ENCODE results near the gene RNF10. TPM values are rescaled to one million over a fixed set of nuclear protein-coding genes. Genes with fewer than 3 reads are reported as not detected.

Gene RNF10
- total RNA-seq, 1 experiment from 2014 or later: 177 TPM

DNA sequence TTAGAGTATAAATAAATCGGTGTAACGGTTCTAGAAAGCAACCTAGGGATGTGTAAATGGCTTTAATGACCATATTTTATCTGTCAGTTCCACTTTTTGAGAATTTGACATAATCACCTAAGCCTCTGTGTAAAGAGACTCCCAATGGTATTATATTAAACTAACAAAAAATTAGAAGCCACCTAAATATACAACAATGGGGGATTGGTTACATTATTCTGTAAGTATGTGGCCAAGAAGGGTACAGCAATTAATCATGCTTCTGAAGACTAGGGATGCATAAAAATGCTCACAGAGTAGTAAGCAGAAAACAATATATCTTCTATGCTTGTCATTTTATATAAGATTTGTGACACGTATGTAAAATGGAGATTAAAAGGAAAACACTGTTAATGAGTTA lies 10.5 kb downstream of the RNF10 start:
- Histone ChIP-seq H3K4me3 (ENCODE audit: low read depth in 2 of 2, low read length in 2 of 2) (no peak overlapping the region), H3K9me3 (ENCODE audit: control insufficient read depth, insufficient read depth, low read depth, low read length) (no peaks in the 10 kb centered on the region), H3K27me3 (ENCODE audit: control insufficient read depth, insufficient read depth, low read length) (no peaks in the 10 kb centered on the region), H3K36me3 (ENCODE audit: control insufficient read depth, insufficient read depth, low read length) (peaks cover 15% of the 10 kb centered on the region), H3K27ac (ENCODE audit: low read length) (no peak overlapping the region), H3K4me1 (ENCODE audit: control insufficient read depth, insufficient read depth, low read length) (peaks cover 6% of the 10 kb centered on the region; the same call in 1 of the 2 replicates)
- CTCF ChIA-PET: no interaction called here
- BruUV-seq (replicated peaks): no TSS peak
- DNase-seq (ENCODE audit: low read depth, low spot score) (no peak), ATAC-seq (no peak)
- intact Hi-C loops (cut with micrococcal nuclease; ENCODE audit: unreplicated experiment) (no loop called here), in situ Hi-C loops (cut with HindIII; ENCODE audit: low pct_unique_long_range_greater_than_20kb, low sequenced_read_pairs) (no loop called here)
- TF ChIP-seq, protein P1, sequence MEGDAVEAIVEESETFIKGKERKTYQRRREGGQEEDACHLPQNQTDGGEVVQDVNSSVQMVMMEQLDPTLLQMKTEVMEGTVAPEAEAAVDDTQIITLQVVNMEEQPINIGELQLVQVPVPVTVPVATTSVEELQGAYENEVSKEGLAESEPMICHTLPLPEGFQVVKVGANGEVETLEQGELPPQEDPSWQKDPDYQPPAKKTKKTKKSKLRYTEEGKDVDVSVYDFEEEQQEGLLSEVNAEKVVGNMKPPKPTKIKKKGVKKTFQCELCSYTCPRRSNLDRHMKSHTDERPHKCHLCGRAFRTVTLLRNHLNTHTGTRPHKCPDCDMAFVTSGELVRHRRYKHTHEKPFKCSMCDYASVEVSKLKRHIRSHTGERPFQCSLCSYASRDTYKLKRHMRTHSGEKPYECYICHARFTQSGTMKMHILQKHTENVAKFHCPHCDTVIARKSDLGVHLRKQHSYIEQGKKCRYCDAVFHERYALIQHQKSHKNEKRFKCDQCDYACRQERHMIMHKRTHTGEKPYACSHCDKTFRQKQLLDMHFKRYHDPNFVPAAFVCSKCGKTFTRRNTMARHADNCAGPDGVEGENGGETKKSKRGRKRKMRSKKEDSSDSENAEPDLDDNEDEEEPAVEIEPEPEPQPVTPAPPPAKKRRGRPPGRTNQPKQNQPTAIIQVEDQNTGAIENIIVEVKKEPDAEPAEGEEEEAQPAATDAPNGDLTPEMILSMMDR (IDR thresholded peaks at IDR 0.05): no peak
- no peak for TF ChIP-seq POLR2AphosphoS5 (IDR thresholded peaks at IDR 0.05; ENCODE audit: low read depth, low read length)
- TF ChIP-seq SIN3A (IDR thresholded peaks at IDR 0.05; ENCODE audit: borderline replicate concordance, insufficient read depth, low read depth, low read length): no peak
- TF ChIP-seq, protein P2, sequence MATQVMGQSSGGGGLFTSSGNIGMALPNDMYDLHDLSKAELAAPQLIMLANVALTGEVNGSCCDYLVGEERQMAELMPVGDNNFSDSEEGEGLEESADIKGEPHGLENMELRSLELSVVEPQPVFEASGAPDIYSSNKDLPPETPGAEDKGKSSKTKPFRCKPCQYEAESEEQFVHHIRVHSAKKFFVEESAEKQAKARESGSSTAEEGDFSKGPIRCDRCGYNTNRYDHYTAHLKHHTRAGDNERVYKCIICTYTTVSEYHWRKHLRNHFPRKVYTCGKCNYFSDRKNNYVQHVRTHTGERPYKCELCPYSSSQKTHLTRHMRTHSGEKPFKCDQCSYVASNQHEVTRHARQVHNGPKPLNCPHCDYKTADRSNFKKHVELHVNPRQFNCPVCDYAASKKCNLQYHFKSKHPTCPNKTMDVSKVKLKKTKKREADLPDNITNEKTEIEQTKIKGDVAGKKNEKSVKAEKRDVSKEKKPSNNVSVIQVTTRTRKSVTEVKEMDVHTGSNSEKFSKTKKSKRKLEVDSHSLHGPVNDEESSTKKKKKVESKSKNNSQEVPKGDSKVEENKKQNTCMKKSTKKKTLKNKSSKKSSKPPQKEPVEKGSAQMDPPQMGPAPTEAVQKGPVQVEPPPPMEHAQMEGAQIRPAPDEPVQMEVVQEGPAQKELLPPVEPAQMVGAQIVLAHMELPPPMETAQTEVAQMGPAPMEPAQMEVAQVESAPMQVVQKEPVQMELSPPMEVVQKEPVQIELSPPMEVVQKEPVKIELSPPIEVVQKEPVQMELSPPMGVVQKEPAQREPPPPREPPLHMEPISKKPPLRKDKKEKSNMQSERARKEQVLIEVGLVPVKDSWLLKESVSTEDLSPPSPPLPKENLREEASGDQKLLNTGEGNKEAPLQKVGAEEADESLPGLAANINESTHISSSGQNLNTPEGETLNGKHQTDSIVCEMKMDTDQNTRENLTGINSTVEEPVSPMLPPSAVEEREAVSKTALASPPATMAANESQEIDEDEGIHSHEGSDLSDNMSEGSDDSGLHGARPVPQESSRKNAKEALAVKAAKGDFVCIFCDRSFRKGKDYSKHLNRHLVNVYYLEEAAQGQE (IDR thresholded peaks at IDR 0.05; ENCODE audit: insufficient read depth in 1 of 2, low read depth in 2 of 2, low read length in 1 of 2): no peak
- TF ChIP-seq TCF7L2 (IDR thresholded peaks at IDR 0.05; ENCODE audit: low read depth, low read length): no peak
- POLR2A ChIA-PET: interaction anchor here (0.6 kb wide), 1 partner anchor 291 kb away, joined by 3 read pairs; no protein-coding TSS in a partner anchor

DNA sequence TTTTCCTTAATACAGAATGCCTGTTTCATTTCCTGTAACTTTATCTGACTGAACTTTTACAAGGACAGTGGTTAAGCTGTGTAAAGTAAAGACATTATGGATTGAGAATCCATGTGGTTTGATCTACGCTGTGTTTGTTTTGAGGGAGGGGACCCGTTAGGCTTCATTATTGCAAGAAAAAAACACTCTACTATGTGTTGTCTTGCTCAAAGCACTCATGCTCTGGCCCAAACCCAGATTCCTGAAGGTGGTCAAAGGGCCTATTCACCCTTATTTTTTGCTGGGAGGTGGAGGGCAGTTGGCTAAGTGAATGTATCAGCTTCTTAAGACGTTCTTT lies 11.9 kb downstream of the RNF10 start:
- H3K36me3 ChIP-seq (ENCODE audit: control insufficient read depth, insufficient read depth, low read length): peaks cover 17% of the 10 kb centered on the region
- ATAC-seq (no peak), DNase-seq (ENCODE audit: low read depth, low spot score) (no peak)
- in situ Hi-C loops (cut with HindIII; ENCODE audit: low pct_unique_long_range_greater_than_20kb, low sequenced_read_pairs) (no loop called here), intact Hi-C loops (cut with micrococcal nuclease; ENCODE audit: unreplicated experiment) (no loop called here)
- ChIA-PET POLR2A (no interaction called here), CTCF (no interaction called here)
- H3K27ac ChIP-seq (ENCODE audit: low read length): no peak overlapping the region
- H3K4me3 ChIP-seq (ENCODE audit: low read depth in 2 of 2, low read length in 2 of 2): no peak overlapping the region
- no peaks in the 10 kb centered on the region for H3K9me3 ChIP-seq (ENCODE audit: control insufficient read depth, insufficient read depth, low read depth, low read length)
- BruUV-seq (replicated peaks): no TSS peak
- no peaks in the 10 kb centered on the region for H3K27me3 ChIP-seq (ENCODE audit: control insufficient read depth, insufficient read depth, low read length)
- H3K4me1 ChIP-seq (ENCODE audit: control insufficient read depth, insufficient read depth, low read length): no peaks in the 10 kb centered on the region
- TF ChIP-seq SIN3A (IDR thresholded peaks at IDR 0.05; ENCODE audit: borderline replicate concordance, insufficient read depth, low read depth, low read length) (no peak), POLR2AphosphoS5 (IDR thresholded peaks at IDR 0.05; ENCODE audit: low read depth, low read length) (no peak)
- TF ChIP-seq, protein P2 (IDR thresholded peaks at IDR 0.05; ENCODE audit: insufficient read depth in 1 of 2, low read depth in 2 of 2, low read length in 1 of 2): no peak

All from Panc1 (cell line).